Neural cell (in vitro differentiated cells): ENCODE measurements around the gene KANSL1L.

Experiments
- EP300 ChIP-seq: fragments of 450-650 bp; conservative IDR thresholded peaks from 2 replicates; pipeline ENCODE4 v1.6.1; 2014; ENCODE audit warnings: antibody characterized with exemption, mild to moderate bottlenecking, moderate library complexity; ENCODE audit not compliant: poor library complexity, severe bottlenecking
- EZH2 ChIP-seq: fragments of 200-600, 300-800 bp; shearing (Covaris generic), sonication (generic); IDR thresholded peaks from 2 replicates; pipeline ENCODE4 v1.6.1; 2014; ENCODE audit warnings: antibody characterized with exemption, low read length, borderline replicate concordance, mild to moderate bottlenecking; ENCODE audit not compliant: insufficient read depth, poor library complexity, severe bottlenecking
- POLR2AphosphoS5 ChIP-seq: IDR thresholded peaks from 2 replicates; pipeline ENCODE4 v1.6.1; 2012
- RAD21 ChIP-seq: fragments of 450-650 bp; conservative IDR thresholded peaks from 2 replicates; pipeline ENCODE4 v1.6.1; 2014; ENCODE audit warnings: antibody characterized with exemption, mild to moderate bottlenecking, moderate library complexity
- SMC3 ChIP-seq: fragments of 450-650 bp; conservative IDR thresholded peaks from 2 replicates; pipeline ENCODE4 v1.6.1; 2014; ENCODE audit warnings: antibody characterized with exemption, mild to moderate bottlenecking, moderate library complexity; ENCODE audit not compliant: poor library complexity
- TF ChIP-seq, protein P1 (sequence below): fragments of 450-650 bp; IDR thresholded peaks from 2 replicates; pipeline ENCODE4 v1.5.1; 2014; ENCODE audit warnings: antibody characterized with exemption, mild to moderate bottlenecking, moderate library complexity; ENCODE audit not compliant: poor library complexity, severe bottlenecking

DNA sequence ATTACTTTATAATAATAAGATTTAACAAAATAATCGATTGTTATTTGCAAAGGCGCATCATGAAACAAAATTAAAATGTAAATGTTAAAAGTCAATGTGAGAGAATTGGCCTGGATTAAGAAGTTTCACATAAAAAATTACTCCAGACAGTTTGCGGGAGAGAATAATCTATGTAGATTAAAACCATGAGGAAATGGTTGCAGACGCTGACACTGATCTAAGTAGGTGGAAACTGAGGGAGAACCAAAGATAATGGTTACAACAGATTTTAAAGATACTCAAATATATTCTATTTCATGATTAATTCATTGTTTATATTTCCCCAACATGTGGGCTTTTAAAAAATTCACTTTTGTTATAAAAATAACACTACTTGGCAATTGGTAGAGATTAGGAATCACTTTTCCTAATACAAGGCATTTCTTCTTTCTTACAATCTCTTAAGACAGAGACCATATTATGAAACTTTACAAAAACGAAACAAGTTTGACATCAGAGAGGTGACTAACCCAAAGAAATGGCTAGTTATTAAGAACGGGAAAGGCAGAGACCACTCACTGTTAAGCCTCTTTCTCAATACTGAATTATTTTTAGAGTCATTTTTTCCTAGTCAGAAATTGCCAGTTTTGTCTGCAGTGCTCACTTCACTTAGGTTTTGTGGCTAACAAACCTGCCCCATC is 1.6 kb downstream of the KANSL1L start:
- TF ChIP-seq, protein P1, sequence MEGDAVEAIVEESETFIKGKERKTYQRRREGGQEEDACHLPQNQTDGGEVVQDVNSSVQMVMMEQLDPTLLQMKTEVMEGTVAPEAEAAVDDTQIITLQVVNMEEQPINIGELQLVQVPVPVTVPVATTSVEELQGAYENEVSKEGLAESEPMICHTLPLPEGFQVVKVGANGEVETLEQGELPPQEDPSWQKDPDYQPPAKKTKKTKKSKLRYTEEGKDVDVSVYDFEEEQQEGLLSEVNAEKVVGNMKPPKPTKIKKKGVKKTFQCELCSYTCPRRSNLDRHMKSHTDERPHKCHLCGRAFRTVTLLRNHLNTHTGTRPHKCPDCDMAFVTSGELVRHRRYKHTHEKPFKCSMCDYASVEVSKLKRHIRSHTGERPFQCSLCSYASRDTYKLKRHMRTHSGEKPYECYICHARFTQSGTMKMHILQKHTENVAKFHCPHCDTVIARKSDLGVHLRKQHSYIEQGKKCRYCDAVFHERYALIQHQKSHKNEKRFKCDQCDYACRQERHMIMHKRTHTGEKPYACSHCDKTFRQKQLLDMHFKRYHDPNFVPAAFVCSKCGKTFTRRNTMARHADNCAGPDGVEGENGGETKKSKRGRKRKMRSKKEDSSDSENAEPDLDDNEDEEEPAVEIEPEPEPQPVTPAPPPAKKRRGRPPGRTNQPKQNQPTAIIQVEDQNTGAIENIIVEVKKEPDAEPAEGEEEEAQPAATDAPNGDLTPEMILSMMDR: no peak
- TF ChIP-seq EZH2 (no peak), RAD21 (no peak), POLR2AphosphoS5 (no peak), SMC3 (no peak), EP300 (no peak)
